A549 (cell line): ENCODE measurements around the gene SERPINE3. TPM values are rescaled to one million over a fixed set of nuclear protein-coding genes. Genes with fewer than 3 reads are reported as not detected.

Source experiments
- ATAC-seq, 2 experiments: fragments of 200-7000 bp in 1 of 2; fragments of >200 bp in 1 of 2; cut with Nextera tagmentation in 1 of 2; cut with Tn5 transposase in 1 of 2; 3 replicates each; pipeline versions ENCODE4 v1.8.0 to v1.9.1; 2018 to 2020; ENCODE audit warnings: mild to moderate bottlenecking in 1 of 2, moderate library complexity in 1 of 2
- CTCF ChIA-PET: fragments of 300-600 bp; sonication (Branson Sonifier 250); formaldehyde crosslinking; extraction: SDS; loops from one replicate; lab custom pipeline; 2021; ENCODE audit warnings: antibody characterized with exemption, inconsistent platforms; lab: Yijun Ruan, JAX
- POLR2A ChIA-PET: fragments of 350-600 bp; formaldehyde crosslinking; extraction: SDS; loops from one replicate; lab custom pipeline; 2021; ENCODE audit warnings: antibody characterized with exemption, inconsistent platforms; lab: Yijun Ruan, JAX
- DNase-seq, 2 experiments: peaks; one replicate each; pipeline versions ENCODE4 v3.0.0 to v3.0.0-alpha.2; 2011 to 2016; ENCODE audit warnings: low read depth in 1 of 2, low spot score in 1 of 2
- FAIRE-seq: peaks from 2 replicates; lab custom pipeline; 2011; peaks lifted over from hg19 to GRCh38; lab: Jason Lieb, UNC
- H3K27ac ChIP-seq, 2 experiments: fragments of >200 bp; sonication (Bioruptor Twin); formaldehyde crosslinking; 3 replicates each; pipeline ENCODE4 v1.5.1; 2016 to 2017
- H3K4me1 ChIP-seq: fragments of >200 bp; sonication (Bioruptor Twin); formaldehyde crosslinking; 3 replicates; pipeline ENCODE4 v1.6.1; 2016
- H3K4me2 ChIP-seq: fragments of >200 bp; sonication (Bioruptor Twin); formaldehyde crosslinking; 3 replicates; pipeline ENCODE4 v1.6.1; 2016
- H3K4me3 ChIP-seq: fragments of >200 bp; sonication (Bioruptor Twin); formaldehyde crosslinking; 3 replicates; pipeline ENCODE4 v1.5.1; 2016
- H3K9me3 ChIP-seq: fragments of >200 bp; sonication (Bioruptor Twin); formaldehyde crosslinking; 3 replicates; pipeline ENCODE4 v1.6.1; 2016
- ESRRA ChIP-seq: fragments of 150-350 bp; IDR thresholded peaks from 2 replicates; pipeline ENCODE4 v1.6.1; 2014; ENCODE audit warnings: mild to moderate bottlenecking, low read length, borderline replicate concordance
- FOXS1 ChIP-seq: fragments of 250-450 bp; sonication (Bioruptor Pico); IDR thresholded peaks from 2 replicates; pipeline ENCODE4 v1.5.0; 2020; ENCODE audit warnings: mild to moderate bottlenecking, moderate library complexity
- HOXB13 ChIP-seq: fragments of 250-450 bp; sonication (Bioruptor Pico); IDR thresholded peaks from 2 replicates; pipeline ENCODE4 v1.5.0; 2020; ENCODE audit warnings: low read depth, mild to moderate bottlenecking, moderate library complexity
- JUNB ChIP-seq: fragments of >200 bp; sonication (Bioruptor Twin); formaldehyde crosslinking; IDR thresholded peaks from 2 replicates; pipeline ENCODE4 v1.6.1; 2016
- MAFK ChIP-seq: fragments of 450-650 bp; IDR thresholded peaks from 2 replicates; pipeline ENCODE4 v1.6.1; 2014; ENCODE audit not compliant: partially characterized antibody
- NR3C1 ChIP-seq: fragments of >200 bp; sonication (Bioruptor Twin); formaldehyde crosslinking; IDR thresholded peaks from 3 replicates; pipeline ENCODE4 v1.6.1; 2017
- PHF8 ChIP-seq: fragments of 200-600 bp; sonication (generic); IDR thresholded peaks from 2 replicates; pipeline ENCODE4 v1.6.1; 2016; ENCODE audit warnings: low read depth, mild to moderate bottlenecking, antibody characterized with exemption, moderate library complexity, borderline replicate concordance
- POLR2AphosphoS2 ChIP-seq: conservative IDR thresholded peaks from 2 replicates; pipeline ENCODE4 v1.6.1; 2012; ENCODE audit warnings: low read length, improper control_type of control experiment, inconsistent platforms
- RAD21 ChIP-seq, 2 experiments: fragments of >200 bp in 1 of 2; sonication (Bioruptor Twin) in 1 of 2; formaldehyde crosslinking in 1 of 2; IDR thresholded peaks in 1 of 2; conservative IDR thresholded peaks in 1 of 2; 2 replicates in 1 of 2; 3 replicates in 1 of 2; pipeline ENCODE4 v1.6.1; 2012 to 2018; ENCODE audit warnings: inconsistent platforms in 1 of 2
- RFX5 ChIP-seq: fragments of 450-650 bp; IDR thresholded peaks from 2 replicates; pipeline ENCODE4 v1.7.1; 2014; ENCODE audit warnings: antibody characterized with exemption, mild to moderate bottlenecking, moderate library complexity
- WGBS: methylation state at CpG from one replicate; pipeline ENCODE4 v1.1.6; 2017; ENCODE audit errors: missing lambda C conversion rate; 5-methylcytosine and 5-hydroxymethylcytosine counted together
- polyA minus RNA-seq: library from RNA; depleted of rRNA, polyadenylated mRNA; stranded (reverse); fragments of >200 nt; gene quantifications from 2 replicates; pipeline ENCODE4 v1.2.3, GENCODE V29; 2011; rRNA and poly(A)+ RNA removed
- polyA plus RNA-seq, 4 experiments: library from polyadenylated mRNA; depleted of rRNA in 3 of 4; stranded (reverse); fragments of >200 nt; fragmentation: RNase III in 1 of 4; extraction: RNeasy Plus Mini Kit Qiagen cat#74134 plus additional on column Dnase treatment in 1 of 4; gene quantifications; 2 replicates in 3 of 4; 3 replicates in 1 of 4; pipeline ENCODE4 v1.2.3, GENCODE V29; 2011 to 2017
- TF ChIP-seq, protein P1 (sequence below): fragments of 250-450 bp; sonication (Bioruptor Pico); IDR thresholded peaks from 2 replicates; pipeline ENCODE4 v1.5.0; 2021; ENCODE audit warnings: mild to moderate bottlenecking, moderate library complexity, borderline replicate concordance
- TF ChIP-seq, protein P2 (sequence below): fragments of 450-650 bp; IDR thresholded peaks from 2 replicates; pipeline ENCODE4 v1.6.1; 2014; ENCODE audit warnings: antibody characterized with exemption
- TF ChIP-seq, protein P3 (sequence below): fragments of 200-600 bp; sonication (generic); IDR thresholded peaks from 2 replicates; pipeline ENCODE4 v1.6.1; 2016; ENCODE audit warnings: antibody characterized with exemption, mild to moderate bottlenecking, moderate library complexity

The SERPINE3 gene
- polyA plus RNA-seq (2011; rRNA removed) (0.04 TPM in 1 of 2 replicates, not detected in the other), polyA plus RNA-seq (2017; fragmentation: RNase III; extraction: RNeasy Plus Mini Kit Qiagen cat#74134 plus additional on column Dnase treatment) (0.09 TPM in 1 of 3 replicates, not detected in the others), polyA minus RNA-seq (not detected in 2 replicates)
- polyA plus RNA-seq (2012; cell fraction: cytosol; rRNA removed), result not detected in 2 replicates
- not detected in 2 replicates for polyA plus RNA-seq (2012; cell fraction: nucleus; rRNA removed)

DNA sequence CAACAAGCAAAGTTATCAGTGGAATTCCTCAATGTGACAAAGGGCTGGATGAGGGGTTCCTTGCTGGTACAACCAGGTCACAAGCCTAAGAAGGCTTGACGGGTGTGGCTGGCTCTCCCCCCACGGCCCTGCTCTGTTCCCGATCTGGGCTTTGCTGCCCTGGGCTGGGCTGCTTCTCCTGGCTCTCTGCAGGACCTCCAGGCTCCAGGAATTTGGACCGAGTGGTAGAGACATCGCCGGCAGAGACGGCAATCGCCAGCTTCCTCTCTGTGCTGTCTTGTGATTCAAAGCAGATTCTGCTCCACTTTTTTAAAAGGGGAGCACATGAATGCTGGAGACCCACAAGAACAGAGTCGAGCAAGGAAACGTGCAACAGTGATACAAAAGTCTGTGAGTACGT is at the start of gene SERPINE3:
Gene SERPINE3 (plus strand): TSS at position 338 of the 400 bp plus-strand sequence. CDS start 1,401 bp downstream, outside the sequence.
- FAIRE-seq, result no peak
- Histone ChIP-seq H3K4me3 (no peak within 1 kb of the TSS), H3K4me2 (no peak within 1 kb of the TSS), H3K27ac (no peak within 1 kb of the TSS), H3K4me1 (no peaks in the 10 kb centered on the region), H3K9me3 (no peaks in the 10 kb centered on the region)
- DNase-seq, result no peak
- no peak for ATAC-seq
- ChIA-PET POLR2A (no interaction called here), CTCF (no interaction called here)
- WGBS, result 75% methylated on average over 11 of the region's 11 CpGs
- TF ChIP-seq, protein P1, sequence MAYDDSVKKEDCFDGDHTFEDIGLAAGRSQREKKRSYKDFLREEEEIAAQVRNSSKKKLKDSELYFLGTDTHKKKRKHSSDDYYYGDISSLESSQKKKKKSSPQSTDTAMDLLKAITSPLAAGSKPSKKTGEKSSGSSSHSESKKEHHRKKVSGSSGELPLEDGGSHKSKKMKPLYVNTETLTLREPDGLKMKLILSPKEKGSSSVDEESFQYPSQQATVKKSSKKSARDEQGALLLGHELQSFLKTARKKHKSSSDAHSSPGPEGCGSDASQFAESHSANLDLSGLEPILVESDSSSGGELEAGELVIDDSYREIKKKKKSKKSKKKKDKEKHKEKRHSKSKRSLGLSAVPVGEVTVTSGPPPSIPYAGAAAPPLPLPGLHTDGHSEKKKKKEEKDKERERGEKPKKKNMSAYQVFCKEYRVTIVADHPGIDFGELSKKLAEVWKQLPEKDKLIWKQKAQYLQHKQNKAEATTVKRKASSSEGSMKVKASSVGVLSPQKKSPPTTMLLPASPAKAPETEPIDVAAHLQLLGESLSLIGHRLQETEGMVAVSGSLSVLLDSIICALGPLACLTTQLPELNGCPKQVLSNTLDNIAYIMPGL (CRISPR knock-in tag), result no peak
- TF ChIP-seq HOXB13 (CRISPR knock-in tag) (no peak), PHF8 (no peak), MAFK (no peak), POLR2AphosphoS2 (no peak)
- TF ChIP-seq, protein P2, sequence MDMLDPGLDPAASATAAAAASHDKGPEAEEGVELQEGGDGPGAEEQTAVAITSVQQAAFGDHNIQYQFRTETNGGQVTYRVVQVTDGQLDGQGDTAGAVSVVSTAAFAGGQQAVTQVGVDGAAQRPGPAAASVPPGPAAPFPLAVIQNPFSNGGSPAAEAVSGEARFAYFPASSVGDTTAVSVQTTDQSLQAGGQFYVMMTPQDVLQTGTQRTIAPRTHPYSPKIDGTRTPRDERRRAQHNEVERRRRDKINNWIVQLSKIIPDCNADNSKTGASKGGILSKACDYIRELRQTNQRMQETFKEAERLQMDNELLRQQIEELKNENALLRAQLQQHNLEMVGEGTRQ, result no peak
- TF ChIP-seq, protein P3, sequence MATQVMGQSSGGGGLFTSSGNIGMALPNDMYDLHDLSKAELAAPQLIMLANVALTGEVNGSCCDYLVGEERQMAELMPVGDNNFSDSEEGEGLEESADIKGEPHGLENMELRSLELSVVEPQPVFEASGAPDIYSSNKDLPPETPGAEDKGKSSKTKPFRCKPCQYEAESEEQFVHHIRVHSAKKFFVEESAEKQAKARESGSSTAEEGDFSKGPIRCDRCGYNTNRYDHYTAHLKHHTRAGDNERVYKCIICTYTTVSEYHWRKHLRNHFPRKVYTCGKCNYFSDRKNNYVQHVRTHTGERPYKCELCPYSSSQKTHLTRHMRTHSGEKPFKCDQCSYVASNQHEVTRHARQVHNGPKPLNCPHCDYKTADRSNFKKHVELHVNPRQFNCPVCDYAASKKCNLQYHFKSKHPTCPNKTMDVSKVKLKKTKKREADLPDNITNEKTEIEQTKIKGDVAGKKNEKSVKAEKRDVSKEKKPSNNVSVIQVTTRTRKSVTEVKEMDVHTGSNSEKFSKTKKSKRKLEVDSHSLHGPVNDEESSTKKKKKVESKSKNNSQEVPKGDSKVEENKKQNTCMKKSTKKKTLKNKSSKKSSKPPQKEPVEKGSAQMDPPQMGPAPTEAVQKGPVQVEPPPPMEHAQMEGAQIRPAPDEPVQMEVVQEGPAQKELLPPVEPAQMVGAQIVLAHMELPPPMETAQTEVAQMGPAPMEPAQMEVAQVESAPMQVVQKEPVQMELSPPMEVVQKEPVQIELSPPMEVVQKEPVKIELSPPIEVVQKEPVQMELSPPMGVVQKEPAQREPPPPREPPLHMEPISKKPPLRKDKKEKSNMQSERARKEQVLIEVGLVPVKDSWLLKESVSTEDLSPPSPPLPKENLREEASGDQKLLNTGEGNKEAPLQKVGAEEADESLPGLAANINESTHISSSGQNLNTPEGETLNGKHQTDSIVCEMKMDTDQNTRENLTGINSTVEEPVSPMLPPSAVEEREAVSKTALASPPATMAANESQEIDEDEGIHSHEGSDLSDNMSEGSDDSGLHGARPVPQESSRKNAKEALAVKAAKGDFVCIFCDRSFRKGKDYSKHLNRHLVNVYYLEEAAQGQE, result no peak

DNA sequence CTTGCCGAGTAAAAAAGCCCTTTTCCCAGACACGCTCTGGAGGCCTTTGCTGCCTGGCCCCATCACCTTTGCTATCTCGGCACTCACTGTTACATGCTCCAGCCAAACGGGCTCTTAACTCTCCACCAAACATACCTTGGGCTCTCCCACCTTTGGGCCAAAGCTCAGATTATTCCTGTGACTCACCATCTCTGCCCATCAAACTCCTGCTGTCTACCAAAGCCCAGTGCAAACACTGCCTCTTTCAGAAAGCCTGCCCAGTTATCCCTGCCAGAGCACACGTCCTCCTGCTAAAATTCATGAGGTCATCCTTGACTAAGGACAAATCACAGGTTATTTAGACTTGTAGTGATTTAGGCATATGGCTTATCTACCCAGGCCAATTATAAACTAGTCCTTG is 48.1 kb upstream of the SERPINE3 start:
- Histone ChIP-seq H3K27ac (no peak overlapping the region), H3K4me2 (peak overlapping the region; percentile 4; the same call in 1 of the 3 replicates), H3K4me3 (no peak overlapping the region), H3K9me3 (no peaks in the 10 kb centered on the region), H3K4me1 (peaks cover 11% of the 10 kb centered on the region; the same call in 1 of the 3 replicates)
- peak in 1 of 2 experiments; percentile 10 for DNase-seq
- TF ChIP-seq ESRRA, result no peak
- no peak for TF ChIP-seq NR3C1
- no peak for TF ChIP-seq MAFK
- TF ChIP-seq JUNB, result no peak
- TF ChIP-seq RAD21 (conservative IDR thresholded peaks at IDR 0.05 in 1 of 2, IDR thresholded peaks at IDR 0.05 in 1 of 2), result no peak
- no peak for TF ChIP-seq RFX5
- no peak for TF ChIP-seq FOXS1 (CRISPR knock-in tag)
- TF ChIP-seq, protein P1 (CRISPR knock-in tag), result no peak
- ATAC-seq, result peak; percentile 55 to 77; a peak in 3 of 6 replicates
- ChIA-PET POLR2A (no interaction called here), CTCF (interaction anchor here (1.0 to 1.6 kb wide), 2 partner anchors 143 to 166 kb away, joined by 3 to 4 read pairs; no protein-coding TSS in a partner anchor)
- FAIRE-seq, result no peak
- 52% methylated on average over 5 of the region's 5 CpGs for WGBS
